Adrenal gland (tissue), 5 donors: ENCODE results near the gene CAB39L.

Source experiments
- CTCF ChIP-seq, 6 experiments: fragments of 450-650 bp in 4 of 6; fragments of 200-600 bp in 2 of 6; sonication (generic) in 1 of 6; IDR thresholded peaks; 1 replicate in 5 of 6; 2 replicates in 1 of 6; pipeline versions ENCODE4 v1.5.1 to v1.8.0; 2016 to 2021; ENCODE audit warnings: antibody characterized with exemption in 6 of 6, mild to moderate bottlenecking in 2 of 6, moderate library complexity in 1 of 6
- POLR2A ChIP-seq, 2 donors: fragments of 450-650 bp; IDR thresholded peaks; one replicate each; pipeline ENCODE4 v1.6.1; 2017; ENCODE audit warnings: antibody characterized with exemption in 2 of 2, mild to moderate bottlenecking in 2 of 2, moderate library complexity in 1 of 2
- donor health status: DM: no; HTN: no; CAD: no.

DNA sequence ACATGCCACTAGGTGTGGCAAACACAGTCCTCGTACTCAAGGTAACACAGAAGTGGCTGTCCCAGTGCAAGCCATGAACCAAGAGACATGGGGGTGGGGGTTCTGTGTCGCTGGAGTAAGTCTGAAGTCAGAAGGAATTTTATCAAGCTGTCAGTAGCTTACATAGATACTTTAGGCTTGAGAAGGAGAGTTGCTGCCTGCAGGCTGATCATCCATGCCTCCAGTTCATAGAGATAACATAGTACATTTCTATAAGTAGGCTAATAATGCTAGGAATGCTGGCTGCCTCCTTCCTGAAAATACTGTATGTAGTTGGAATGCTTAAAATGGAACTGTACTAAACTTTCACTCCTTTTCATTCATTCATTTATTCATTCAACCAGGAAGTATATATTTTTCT is 70.1 kb downstream of the CAB39L start:
- no peak for TF ChIP-seq CTCF (IDR thresholded peaks at IDR 0.05)
- no peak for TF ChIP-seq POLR2A (IDR thresholded peaks at IDR 0.05)
